Neural progenitor cell (in vitro differentiated cells): ENCODE results near the gene IFRD2. TPM values are rescaled to one million over a fixed set of nuclear protein-coding genes. Genes with fewer than 3 reads are reported as not detected.
"Not testable (repeated sequence)": the region's sequence is repeated elsewhere in the genome, so short reads cannot be mapped to it uniquely, and the experiment has no call there.

Experiments
- DNase-seq: peaks from one replicate; pipeline ENCODE4 v3.0.0-alpha.2; 2016; ENCODE audit warnings: low spot score
- H2AFZ ChIP-seq: fragments of 200-600 bp; sonication (generic); replicated peaks from 2 replicates; pipeline ENCODE4 v1.6.1; 2016; ENCODE audit warnings: antibody characterized with exemption
- H3F3A ChIP-seq: fragments of 200-600 bp; sonication (generic); 2 replicates; pipeline ENCODE4 v1.6.1; 2016; ENCODE audit warnings: antibody characterized with exemption, low read depth
- H3K27ac ChIP-seq: fragments of 200-600 bp; sonication (generic); 2 replicates; pipeline ENCODE4 v1.5.1; 2016; ENCODE audit warnings: mild to moderate bottlenecking
- H3K27me3 ChIP-seq: fragments of 200-600 bp; sonication (generic); 2 replicates; pipeline ENCODE4 v1.6.1; 2016; ENCODE audit warnings: mild to moderate bottlenecking, moderate library complexity
- H3K36me3 ChIP-seq: fragments of 200-600 bp; sonication (generic); 2 replicates; pipeline ENCODE4 v1.5.1; 2016
- H3K4me1 ChIP-seq: fragments of 200-600 bp; sonication (generic); 2 replicates; pipeline ENCODE4 v1.6.1; 2016; ENCODE audit warnings: mixed run types
- H3K4me2 ChIP-seq: fragments of 200-600 bp; sonication (generic); 2 replicates; pipeline ENCODE4 v1.6.1; 2016
- H3K4me3 ChIP-seq: fragments of 200-600 bp; sonication (generic); 2 replicates; pipeline ENCODE4 v1.5.1; 2016
- H3K79me2 ChIP-seq: fragments of 200-600 bp; sonication (generic); 2 replicates; pipeline ENCODE4 v1.6.1; 2016; ENCODE audit warnings: low read depth
- H3K9ac ChIP-seq: fragments of 200-600 bp; sonication (generic); 2 replicates; pipeline ENCODE4 v1.6.1; 2016
- H3K9me3 ChIP-seq: fragments of 200-600 bp; sonication (generic); 2 replicates; pipeline ENCODE4 v1.5.1; 2016; ENCODE audit warnings: low read depth
- H4K20me1 ChIP-seq: fragments of 200-600 bp; sonication (generic); 2 replicates; pipeline ENCODE4 v1.6.1; 2016; ENCODE audit warnings: low read depth
- H3K27ac Mint-ChIP-seq: 3 replicates; pipeline ENCODE4 v1.8.0; 2021; ENCODE audit warnings: mixed read lengths
- H3K27me3 Mint-ChIP-seq: 2 replicates; pipeline ENCODE4 v1.8.0; 2022; ENCODE audit warnings: low read depth, mild to moderate bottlenecking, inconsistent platforms, moderate library complexity, mixed read lengths; ENCODE audit not compliant: insufficient read depth
- H3K36me3 Mint-ChIP-seq: 3 replicates; pipeline ENCODE4 v1.8.0; 2021; ENCODE audit warnings: mixed read lengths
- H3K4me1 Mint-ChIP-seq: 3 replicates; pipeline ENCODE4 v1.8.0; 2021; ENCODE audit warnings: mixed read lengths
- H3K4me3 Mint-ChIP-seq: 3 replicates; pipeline ENCODE4 v1.8.0; 2021; ENCODE audit warnings: mild to moderate bottlenecking, moderate library complexity, mixed read lengths
- H3K9me3 Mint-ChIP-seq: 3 replicates; pipeline ENCODE4 v1.8.0; 2020; ENCODE audit warnings: mixed read lengths
- EZH2 ChIP-seq: fragments of 200-600 bp; sonication (generic); IDR thresholded peaks from 2 replicates; pipeline ENCODE4 v1.6.1; 2017; ENCODE audit warnings: antibody characterized with exemption, mild to moderate bottlenecking, moderate library complexity
- EZH2phosphoT487 ChIP-seq: fragments of 200-600 bp; sonication (generic); IDR thresholded peaks from 2 replicates; pipeline ENCODE4 v1.6.1; 2017; ENCODE audit warnings: antibody characterized with exemption
- total RNA-seq: library from RNA; depleted of rRNA; stranded (reverse); fragments of >200 nt; gene quantifications from 2 replicates; pipeline ENCODE4 v1.2.3, GENCODE V29; 2015; ENCODE audit warnings: low replicate concordance
- TF ChIP-seq, protein P1 (sequence below): fragments of 200-600 bp; sonication (generic); IDR thresholded peaks from 2 replicates; pipeline ENCODE4 v1.5.1; 2017; ENCODE audit warnings: antibody characterized with exemption, mild to moderate bottlenecking

The IFRD2 gene
- total RNA-seq, 1 donor from 2014 or later, result 26.4 TPM

DNA sequence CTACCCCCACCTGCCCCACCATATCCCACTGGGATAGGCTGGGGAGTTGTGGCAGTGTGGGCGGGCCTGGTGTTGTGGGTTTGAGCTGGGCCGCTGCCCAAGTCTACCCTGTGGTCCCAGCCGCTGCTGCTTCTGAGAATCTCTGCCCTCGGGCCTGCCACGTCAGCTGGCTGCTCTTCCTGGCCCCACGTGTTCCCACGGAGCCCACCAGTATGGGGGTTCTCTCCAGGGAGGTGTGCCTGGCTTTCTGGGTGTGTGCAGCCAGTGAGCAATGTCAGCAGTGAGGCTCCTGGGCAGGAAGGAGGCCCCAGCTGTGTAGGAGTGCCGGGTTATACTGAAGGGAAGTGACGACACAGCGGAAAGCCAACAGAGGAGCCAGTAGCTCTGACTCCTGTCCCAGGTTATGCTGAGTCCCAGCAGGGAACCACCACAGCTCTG is 45.7 kb downstream of the IFRD2 start:
- H3K27ac ChIP-seq, result peak overlapping the region; percentile 57
- peak; percentile 47 for DNase-seq
- H3K4me2 ChIP-seq, result peak overlapping the region; percentile 48
- no peaks in the 10 kb centered on the region for H3K36me3 ChIP-seq
- H3K27me3 ChIP-seq, result no peaks in the 10 kb centered on the region
- peaks cover 100% of the 10 kb centered on the region for H3K79me2 ChIP-seq
- H4K20me1 ChIP-seq, result peaks cover 82% of the 10 kb centered on the region
- no peak overlapping the region for H3K4me3 ChIP-seq
- no peak overlapping the region for H3K9ac ChIP-seq
- H3K9me3 ChIP-seq, result no peaks in the 10 kb centered on the region
- H3K9me3 Mint-ChIP-seq, result no peaks in the 10 kb centered on the region
- no peak overlapping the region for H2AFZ ChIP-seq
- H3F3A ChIP-seq, result peaks cover 25% of the 10 kb centered on the region
- peaks cover 5% of the 10 kb centered on the region for H3K27me3 Mint-ChIP-seq
- peak overlapping the region; percentile 91 for H3K27ac Mint-ChIP-seq
- H3K4me3 Mint-ChIP-seq, result peak overlapping the region; percentile 60
- peaks cover 65% of the 10 kb centered on the region for H3K4me1 Mint-ChIP-seq
- TF ChIP-seq, protein P1, sequence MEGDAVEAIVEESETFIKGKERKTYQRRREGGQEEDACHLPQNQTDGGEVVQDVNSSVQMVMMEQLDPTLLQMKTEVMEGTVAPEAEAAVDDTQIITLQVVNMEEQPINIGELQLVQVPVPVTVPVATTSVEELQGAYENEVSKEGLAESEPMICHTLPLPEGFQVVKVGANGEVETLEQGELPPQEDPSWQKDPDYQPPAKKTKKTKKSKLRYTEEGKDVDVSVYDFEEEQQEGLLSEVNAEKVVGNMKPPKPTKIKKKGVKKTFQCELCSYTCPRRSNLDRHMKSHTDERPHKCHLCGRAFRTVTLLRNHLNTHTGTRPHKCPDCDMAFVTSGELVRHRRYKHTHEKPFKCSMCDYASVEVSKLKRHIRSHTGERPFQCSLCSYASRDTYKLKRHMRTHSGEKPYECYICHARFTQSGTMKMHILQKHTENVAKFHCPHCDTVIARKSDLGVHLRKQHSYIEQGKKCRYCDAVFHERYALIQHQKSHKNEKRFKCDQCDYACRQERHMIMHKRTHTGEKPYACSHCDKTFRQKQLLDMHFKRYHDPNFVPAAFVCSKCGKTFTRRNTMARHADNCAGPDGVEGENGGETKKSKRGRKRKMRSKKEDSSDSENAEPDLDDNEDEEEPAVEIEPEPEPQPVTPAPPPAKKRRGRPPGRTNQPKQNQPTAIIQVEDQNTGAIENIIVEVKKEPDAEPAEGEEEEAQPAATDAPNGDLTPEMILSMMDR, result no peak
- TF ChIP-seq EZH2 (no peak), EZH2phosphoT487 (no peak)
- H3K4me1 ChIP-seq, result peaks cover 42% of the 10 kb centered on the region
- peaks cover 15% of the 10 kb centered on the region for H3K36me3 Mint-ChIP-seq

DNA sequence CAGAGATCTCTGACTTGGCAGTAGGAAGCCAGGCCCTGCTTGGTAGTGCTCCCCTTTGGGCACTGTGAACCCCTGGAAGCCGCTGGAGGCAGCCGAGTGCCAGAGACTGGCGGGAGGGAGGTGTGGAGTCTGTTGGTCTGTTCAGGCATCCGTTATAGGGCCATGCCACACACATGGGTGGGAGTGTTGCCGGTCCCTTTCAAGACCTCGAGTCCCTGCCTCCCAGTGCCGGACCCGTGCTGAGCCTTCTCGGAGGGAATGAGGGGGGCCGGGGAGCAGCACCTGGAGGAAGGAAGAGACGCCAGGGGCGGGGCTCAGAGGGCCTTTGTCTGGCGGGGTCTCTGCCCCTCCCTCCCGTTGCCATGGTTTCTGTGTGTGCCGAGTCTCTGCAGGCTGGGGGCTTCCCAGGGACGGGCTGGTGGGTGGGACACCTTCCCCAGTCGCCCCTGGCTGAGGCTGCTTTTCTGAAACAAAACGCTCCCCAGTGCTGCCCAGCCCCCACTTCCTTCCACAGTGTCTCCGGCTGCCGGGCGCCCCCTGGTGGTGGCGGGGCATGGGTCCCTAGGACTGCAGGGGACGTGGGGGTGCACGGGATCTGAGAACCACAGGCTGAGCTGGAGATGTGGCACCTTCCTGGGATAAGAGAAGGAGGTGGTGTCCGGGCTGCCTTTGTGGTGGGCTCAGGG is 46.3 kb downstream of the IFRD2 start:
- Mint-ChIP-seq H3K36me3 (peaks cover 13% of the 10 kb centered on the region), H3K9me3 (no peaks in the 10 kb centered on the region), H3K4me3 (peak overlapping the region; percentile 50), H3K27ac (peak overlapping the region; percentile 91), H3K27me3 (peaks cover 7% of the 10 kb centered on the region), H3K4me1 (peaks cover 66% of the 10 kb centered on the region)
- peak overlapping the region; percentile 48 for H3K4me2 ChIP-seq
- H3K27ac ChIP-seq, result peak overlapping the region; percentile 92
- H2AFZ ChIP-seq, result no peak overlapping the region
- H3K27me3 ChIP-seq, result no peaks in the 10 kb centered on the region
- H3K9ac ChIP-seq, result no peak overlapping the region
- H3K4me1 ChIP-seq, result peaks cover 46% of the 10 kb centered on the region
- H3K79me2 ChIP-seq, result peaks cover 100% of the 10 kb centered on the region
- TF ChIP-seq EZH2phosphoT487, result no peak
- TF ChIP-seq, protein P1, result peak; percentile 99
- peak overlapping the region; percentile 2 for H3K4me3 ChIP-seq
- no peaks in the 10 kb centered on the region for H3K9me3 ChIP-seq
- peak; percentile 96 for DNase-seq
- H4K20me1 ChIP-seq, result peaks cover 80% of the 10 kb centered on the region
- no peaks in the 10 kb centered on the region for H3K36me3 ChIP-seq
- peaks cover 29% of the 10 kb centered on the region for H3F3A ChIP-seq

DNA sequence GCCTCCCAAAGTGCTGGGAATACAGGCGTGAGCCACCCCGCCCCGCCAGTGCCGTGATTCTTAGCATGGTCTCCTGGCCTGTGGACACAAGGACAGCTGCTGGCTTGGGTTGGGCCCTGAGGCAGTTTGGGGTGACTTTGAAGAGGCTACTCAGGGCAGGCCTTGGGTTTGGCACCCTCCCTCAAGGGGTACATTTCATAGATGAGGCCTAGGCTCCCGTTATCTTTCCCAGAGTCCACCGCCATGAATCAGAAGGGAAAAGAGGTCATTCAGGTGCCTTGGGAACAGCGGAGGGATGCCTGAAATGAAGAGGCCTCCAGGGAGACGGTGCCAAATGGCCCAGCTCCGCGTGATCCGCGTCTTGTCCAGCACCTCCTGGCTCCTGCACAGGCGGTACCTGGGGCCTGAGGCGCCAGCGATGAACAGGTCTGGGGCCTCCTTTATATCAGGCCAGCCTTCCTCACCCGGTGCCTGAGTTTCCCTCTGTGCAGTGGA is 46.9 kb downstream of the IFRD2 start:
- peaks cover 68% of the 10 kb centered on the region for H3K4me1 Mint-ChIP-seq
- peak overlapping the region; percentile 91 for H3K27ac Mint-ChIP-seq
- H3K4me1 ChIP-seq, result peaks cover 53% of the 10 kb centered on the region
- peaks cover 7% of the 10 kb centered on the region for H3K27me3 Mint-ChIP-seq
- H3K4me2 ChIP-seq, result peak overlapping the region; percentile 48
- H3K27me3 ChIP-seq, result no peaks in the 10 kb centered on the region
- no peak overlapping the region for H2AFZ ChIP-seq
- DNase-seq, result peak; percentile 32
- H3K9ac ChIP-seq, result no peak overlapping the region
- no peak for TF ChIP-seq EZH2
- no peak for TF ChIP-seq EZH2phosphoT487
- TF ChIP-seq, protein P1, result no peak
- H3K9me3 Mint-ChIP-seq, result no peaks in the 10 kb centered on the region
- peaks cover 36% of the 10 kb centered on the region for H3F3A ChIP-seq
- H3K9me3 ChIP-seq, result no peaks in the 10 kb centered on the region
- H4K20me1 ChIP-seq, result peaks cover 79% of the 10 kb centered on the region
- peak overlapping the region; percentile 92 for H3K27ac ChIP-seq
- H3K36me3 Mint-ChIP-seq, result peaks cover 12% of the 10 kb centered on the region
- peaks cover 100% of the 10 kb centered on the region for H3K79me2 ChIP-seq
- no peaks in the 10 kb centered on the region for H3K36me3 ChIP-seq
- H3K4me3 Mint-ChIP-seq, result peak overlapping the region; percentile 69
- H3K4me3 ChIP-seq, result peak overlapping the region; percentile 2

DNA sequence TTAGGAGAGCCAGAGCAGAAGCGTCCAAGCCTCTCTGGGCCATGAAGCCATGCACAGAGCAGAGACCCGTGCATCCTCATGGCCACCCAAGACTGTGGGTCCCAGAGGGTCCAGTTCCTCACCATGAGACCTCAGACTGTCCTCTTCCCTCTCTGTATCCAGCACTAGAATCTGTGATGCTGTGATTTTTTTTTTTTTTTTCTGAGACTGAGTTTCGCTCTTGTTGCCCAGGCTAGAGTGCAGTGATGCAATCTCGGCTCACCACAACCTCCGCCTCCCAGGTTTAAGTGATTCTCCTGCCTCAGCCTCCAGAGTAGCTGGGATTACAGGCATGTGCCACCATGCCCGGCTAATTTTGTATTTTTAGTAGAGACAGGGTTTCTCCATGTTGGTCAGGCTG is 47.4 kb downstream of the IFRD2 start:
- not testable (repeated sequence) for H3K4me3 ChIP-seq, DNase-seq, H3K36me3 ChIP-seq, H2AFZ ChIP-seq, H3K9ac ChIP-seq, H3K9me3 ChIP-seq, H3K27me3 ChIP-seq, H3K9me3 Mint-ChIP-seq, H3K27me3 Mint-ChIP-seq, H3K4me2 ChIP-seq
- Mint-ChIP-seq H3K4me1 (peaks cover 70% of the 10 kb centered on the region), H3K36me3 (peaks cover 12% of the 10 kb centered on the region), H3K4me3 (peak overlapping the region; percentile 43), H3K27ac (peak overlapping the region; percentile 91)
- Histone ChIP-seq H4K20me1 (peaks cover 79% of the 10 kb centered on the region), H3K27ac (peak overlapping the region; percentile 92), H3K79me2 (peaks cover 100% of the 10 kb centered on the region), H3F3A (peaks cover 41% of the 10 kb centered on the region), H3K4me1 (peaks cover 58% of the 10 kb centered on the region)
